22Rv1 (cell line): ENCODE measurements around the gene CCDC148.

Experiments used
- CTCF ChIP-seq: fragments of 450-650 bp; IDR thresholded peaks from 2 replicates; pipeline ENCODE4 v1.5.1; 2017; ENCODE audit warnings: mild to moderate bottlenecking
- ZFX ChIP-seq: fragments of 450-650 bp; IDR thresholded peaks from 2 replicates; pipeline ENCODE4 v1.6.1; 2017; ENCODE audit warnings: antibody characterized with exemption, borderline replicate concordance

DNA sequence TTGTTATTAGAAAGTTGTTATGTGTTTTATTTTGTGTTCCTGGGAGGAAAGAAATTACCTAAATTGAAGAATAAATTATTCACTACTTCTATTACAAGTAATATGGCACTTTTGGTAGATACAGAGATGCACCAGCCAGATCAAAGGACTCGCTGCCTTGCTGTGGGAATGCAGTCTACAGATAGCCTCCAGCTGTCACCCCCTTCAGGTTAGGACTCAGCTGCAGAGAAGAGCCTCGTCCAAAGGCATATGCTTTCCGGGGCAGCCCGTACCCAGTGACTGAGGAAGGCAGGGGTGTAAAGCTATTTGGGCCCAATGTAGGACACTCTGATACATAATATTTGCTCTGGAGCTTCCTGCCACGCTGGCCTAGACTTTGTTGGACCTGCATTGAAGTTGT, 90.2 kb downstream of the CCDC148 start:
- TF ChIP-seq CTCF = no peak
- no peak for TF ChIP-seq ZFX
